Measurements from ENCODE around the gene MAEA.
"Not testable (repeated sequence)": the region's sequence is repeated elsewhere in the genome, so short reads cannot be mapped to it uniquely, and the experiment has no call there.

The MAEA gene

DNA sequence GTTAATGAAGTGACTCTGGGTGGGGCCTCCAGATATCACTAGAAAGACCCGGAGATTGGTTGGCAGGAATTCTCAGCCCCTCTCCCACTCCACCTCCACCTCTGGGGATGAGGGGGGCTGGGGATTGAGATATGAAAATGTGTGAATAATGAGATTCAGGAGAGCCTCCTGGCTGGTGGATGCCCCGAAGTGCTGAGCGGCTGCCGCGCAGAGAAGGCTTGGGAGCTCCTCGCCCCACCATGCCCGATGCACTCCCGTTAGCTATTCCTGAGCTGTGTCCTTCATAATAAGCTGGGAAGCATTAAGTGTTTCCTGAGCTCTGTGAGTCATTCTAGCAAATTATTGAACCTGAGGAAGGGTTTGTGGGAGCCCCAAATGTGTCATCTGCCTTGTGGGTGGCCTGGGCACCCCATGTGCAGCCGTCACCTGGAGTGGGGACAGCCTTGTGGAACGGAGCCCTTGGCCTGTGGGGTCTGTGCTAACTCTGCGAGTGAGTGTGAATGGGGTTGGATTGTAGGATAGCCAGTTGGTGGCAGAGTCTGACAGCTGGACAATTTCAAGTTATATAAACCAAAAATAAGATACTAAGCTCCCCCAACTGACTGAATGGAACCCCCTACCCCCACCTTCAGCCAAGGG is 4.4 kb upstream of the MAEA start:
- no peak for DNase-seq

DNA sequence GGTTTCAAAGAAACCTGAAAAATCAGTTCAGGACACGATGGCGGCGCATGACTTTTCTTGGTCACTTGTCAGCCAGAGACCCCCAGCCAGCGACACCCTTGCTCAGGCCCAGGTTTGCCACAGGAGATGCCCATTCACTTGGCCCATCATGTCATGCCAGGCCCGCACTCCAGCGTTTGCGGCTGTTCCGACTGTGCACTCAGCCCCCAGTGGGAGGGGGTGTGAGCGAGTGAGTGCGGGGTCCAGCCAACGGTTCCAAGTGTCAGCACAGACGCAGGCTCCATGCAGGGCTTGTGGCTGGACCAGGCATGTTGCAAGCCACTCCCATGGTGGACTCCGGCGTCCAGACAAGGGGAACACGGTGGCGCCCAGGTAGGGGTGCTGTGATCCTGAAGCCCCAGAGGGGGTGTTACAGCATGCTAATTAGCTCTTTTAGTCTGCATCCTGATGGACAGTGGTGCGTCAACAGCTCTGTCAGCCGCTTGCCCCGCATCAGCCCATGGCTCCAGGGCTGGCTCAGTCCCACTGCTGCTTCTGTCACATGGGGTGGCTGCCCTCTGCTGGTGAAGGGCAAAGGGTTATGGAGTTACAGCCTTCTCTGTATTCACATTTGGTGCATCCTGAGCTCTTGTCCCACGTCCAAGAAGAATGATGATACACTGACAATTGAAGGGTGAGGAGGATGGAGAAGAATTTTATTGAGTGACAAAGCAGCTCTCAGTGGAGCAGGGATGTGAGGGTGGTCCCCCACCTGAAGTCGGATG is 3.7 kb upstream of the MAEA start:
- no peak for DNase-seq

DNA sequence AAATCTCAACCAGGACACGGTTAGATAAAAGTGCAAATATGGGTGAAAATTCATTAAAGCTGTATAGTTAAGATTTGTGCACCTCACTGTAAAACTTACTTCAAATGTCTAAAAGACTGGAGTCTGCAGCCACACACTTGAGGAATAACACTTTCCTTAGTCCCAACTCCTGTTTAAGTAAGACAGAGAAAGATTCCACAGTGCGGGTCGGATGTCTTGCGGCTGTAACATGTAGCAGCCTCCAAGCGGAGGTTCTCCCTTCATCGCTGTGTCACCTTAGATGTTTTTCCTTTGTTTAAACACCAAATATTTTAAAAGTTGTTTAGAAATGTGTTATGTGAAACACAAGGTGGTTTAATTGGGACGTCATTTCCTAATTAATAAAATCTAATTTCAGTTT is 905 bp upstream of the MAEA start:
- no peak for DNase-seq

DNA sequence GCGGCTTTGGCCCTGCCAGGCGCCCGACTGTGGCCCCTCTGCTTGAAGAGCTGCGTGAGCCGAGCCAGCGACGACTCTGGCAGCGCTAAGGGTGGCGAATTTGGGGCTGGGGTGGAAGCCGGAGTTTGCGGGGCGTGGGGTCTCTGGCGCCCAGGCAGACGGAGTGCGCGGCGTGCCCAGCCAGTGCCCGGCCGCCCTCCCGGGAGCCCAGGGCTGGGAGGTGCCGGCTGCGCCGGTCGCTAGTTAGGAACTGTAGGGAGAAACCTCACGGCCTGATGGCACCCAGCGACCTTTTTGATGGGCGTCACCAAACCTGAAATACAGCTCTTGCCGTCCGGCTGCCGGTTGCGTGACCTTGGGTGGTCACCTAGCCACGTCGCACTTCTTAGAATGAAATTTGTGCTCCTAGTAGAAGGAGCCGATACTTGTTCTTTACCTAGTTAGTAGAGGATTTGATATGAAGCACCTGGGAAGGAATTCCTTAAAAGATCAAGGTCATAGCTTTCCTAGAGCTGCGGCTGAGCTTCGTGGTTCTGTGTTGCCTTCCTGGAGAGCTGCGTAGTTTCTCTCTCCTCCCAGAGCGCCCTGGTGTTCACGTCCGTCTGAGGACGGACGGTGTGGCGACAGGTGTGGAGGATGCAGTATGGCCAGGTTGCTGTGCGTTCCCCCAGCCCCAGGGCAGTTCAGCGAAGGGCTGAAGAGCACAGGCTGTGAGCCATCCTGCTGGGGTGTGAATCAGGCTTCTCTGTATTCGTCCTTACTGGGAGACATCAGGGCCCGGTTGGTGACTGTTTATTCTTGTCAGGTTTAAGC is 680 bp downstream of the MAEA start:
- no peak for DNase-seq

DNA sequence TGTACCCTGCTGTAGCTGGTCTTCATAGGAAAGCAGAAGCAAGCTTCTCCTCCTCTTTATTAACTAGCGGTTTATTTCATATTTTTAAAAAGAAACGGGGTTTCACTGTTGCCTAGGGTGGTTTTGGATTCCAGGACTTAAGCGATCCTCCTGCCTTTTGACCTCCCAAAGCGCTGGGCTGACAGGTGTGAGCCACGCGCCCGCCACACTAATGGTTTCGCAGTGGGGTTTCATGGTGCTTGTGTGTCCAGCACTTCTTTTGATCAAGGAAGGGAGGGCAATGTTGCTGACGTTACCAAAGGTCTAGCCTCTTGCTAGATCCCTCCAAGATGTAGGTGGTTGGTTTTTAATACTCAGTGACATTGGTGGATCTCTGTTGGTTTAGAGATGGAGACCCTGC is 1.4 kb downstream of the MAEA start:
- no peak for DNase-seq

DNA sequence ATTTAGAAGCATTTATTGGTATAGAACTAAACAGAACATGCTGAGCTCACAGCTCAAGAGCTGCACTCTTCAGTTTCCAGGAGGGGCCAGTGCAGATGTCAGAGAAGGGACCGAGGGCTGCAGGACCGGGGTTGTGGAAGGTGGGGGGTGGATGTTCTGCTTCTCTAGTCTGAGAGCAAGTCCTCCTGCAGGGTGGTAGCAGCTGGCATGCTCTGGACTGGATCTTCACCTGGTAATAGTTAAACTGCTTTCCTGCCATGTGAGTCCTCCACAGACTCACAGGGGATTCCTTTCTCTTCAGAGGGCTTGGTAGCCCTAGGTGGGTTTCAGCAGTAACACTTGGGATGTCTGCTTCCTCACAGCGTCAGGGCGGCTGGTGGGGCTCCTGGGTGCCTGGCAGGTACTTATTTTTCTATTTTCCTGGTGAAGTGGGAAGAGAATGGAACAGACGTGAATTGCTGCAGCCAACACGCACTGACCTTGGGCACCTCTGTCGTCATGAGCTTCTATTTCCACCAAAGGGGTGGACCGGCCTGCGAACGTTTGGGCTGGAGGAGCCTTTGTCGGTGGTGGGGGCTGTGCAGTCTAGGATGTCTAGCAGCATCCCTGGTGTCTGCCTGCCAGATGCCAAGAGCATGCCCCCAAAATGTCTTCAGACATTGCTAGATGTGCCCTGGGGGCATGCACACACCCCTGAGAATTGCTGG is 2.5 kb downstream of the MAEA start:
- no peak for DNase-seq

DNA sequence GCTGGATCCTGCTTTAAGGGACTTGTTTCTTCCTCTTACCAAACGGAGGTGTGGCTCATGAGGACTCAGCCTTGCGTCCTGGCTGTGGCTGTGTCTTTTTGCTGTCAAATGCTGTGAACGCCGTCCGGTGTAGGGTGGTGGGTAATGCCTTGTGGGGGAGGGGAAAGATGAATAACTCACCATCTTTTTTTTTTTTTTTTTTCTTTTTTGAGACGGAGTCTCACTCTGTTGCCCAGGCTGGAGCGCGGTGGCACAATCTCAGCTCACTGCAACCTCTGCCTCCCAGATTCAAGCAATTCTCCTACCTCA is 3.0 kb downstream of the MAEA start:
- DNase-seq = not testable (repeated sequence)

DNA sequence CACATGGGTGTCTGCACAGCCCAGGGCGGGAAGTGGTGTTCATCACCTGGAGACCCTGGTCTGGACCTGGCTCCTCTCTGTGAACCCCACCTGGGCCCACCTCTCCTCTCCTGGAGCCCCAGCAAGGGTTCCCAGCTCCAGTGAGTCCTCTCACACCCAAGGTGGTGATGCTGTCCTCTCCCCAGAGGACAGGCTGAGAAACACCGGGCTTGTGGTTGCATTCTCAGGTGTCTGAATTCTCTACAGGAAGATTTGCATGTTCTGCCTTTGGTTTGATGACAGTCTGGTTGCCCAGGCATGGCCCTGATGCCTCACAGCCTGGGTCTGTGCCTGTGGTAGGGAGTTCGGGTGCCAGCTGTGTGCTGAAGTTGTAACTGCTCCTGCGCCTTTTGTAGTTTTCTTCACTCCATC is 3.8 kb downstream of the MAEA start:
- no peak for DNase-seq

DNA sequence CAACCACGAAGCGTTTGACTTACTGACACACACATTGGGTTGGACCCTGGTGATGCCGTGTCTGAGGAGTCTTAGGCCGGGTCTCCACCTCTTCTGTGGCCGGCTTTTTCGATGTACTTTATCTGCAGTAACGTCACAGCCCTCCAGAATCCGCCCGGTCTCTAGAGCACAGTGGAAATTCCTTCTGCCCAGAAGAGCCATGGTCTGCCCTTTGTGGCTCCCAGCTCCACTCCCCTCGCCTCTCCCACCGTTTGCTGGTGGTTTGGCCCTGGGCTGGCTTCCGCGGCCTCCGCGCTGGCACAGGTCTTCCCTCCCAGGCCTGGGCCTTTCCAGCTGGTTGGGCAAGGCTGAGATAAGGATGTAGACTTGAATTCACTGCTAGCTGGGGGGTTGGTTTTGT is 4.3 kb downstream of the MAEA start:
- no peak for DNase-seq

DNA sequence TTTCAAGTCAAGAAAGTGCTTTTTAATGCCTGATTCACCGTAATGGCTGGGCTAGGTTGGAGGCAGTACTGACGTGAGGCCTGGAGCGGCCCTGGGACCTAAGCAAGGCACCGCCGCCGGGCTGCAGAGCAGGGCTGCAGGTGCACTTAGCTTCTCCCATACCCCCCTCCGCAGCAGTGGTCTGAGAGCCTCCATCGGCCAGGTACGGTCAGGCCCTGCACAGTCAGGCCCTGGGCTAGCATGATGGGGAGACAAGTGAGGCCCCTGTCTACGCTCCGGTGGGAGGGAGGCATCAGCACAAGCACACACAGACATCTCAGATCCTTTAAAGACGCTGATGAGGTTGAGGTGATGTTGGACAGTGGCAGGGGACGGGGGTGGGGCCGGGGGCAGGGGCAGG is 4.7 kb downstream of the MAEA start:
- DNase-seq = no peak

DNA sequence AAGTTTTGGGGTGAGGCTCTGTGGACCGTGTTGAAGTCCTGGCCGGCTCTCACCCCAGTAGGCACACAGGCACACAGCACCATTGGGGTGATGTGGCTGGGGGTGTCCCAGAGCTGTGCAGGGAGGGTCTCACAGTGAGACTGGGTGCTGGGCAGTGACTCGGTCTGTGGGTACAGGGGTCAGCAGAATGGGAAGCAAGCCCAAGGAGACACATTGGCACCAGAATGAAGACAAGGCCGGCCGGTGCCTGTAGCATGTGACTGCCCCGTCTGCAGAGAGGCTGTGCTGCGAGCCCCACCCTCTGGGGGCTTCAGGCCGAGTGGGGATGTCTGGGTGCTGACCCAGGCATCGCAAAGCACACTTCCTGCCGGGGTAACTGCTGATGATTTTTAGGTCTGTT is 5.2 kb downstream of the MAEA start:
- no peak for DNase-seq

DNA sequence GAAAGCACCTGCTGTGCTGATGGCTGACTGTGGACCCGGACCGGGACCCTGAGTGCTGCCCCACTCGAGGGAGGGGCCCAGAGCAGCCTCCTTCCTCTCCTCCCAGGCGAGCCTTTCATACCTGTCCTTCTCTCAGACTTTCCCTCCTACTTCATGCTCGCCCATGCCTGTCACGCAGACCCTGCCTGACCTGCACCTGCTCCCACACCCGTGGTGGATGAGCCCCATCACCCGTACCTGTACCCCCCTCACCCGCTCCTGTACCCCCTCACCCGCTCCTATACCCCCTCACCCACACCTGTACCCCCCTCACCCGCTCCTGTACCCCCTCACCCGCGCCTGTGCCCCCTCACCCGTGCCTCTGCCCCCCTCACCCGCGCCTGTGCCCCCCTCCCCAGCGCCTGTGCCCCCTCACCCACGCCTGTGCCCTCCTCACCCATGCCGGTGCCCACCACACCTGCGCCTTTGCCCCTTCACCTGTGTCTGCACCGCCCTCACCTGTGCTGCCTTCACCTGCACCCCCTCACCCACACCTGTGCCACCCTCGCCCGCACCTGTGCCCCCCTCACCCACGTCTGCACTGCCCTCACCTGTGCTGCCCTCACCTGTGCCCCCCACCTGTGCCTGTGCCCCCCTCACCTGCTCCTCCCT is 5.8 kb downstream of the MAEA start:
- DNase-seq = no peak

DNA sequence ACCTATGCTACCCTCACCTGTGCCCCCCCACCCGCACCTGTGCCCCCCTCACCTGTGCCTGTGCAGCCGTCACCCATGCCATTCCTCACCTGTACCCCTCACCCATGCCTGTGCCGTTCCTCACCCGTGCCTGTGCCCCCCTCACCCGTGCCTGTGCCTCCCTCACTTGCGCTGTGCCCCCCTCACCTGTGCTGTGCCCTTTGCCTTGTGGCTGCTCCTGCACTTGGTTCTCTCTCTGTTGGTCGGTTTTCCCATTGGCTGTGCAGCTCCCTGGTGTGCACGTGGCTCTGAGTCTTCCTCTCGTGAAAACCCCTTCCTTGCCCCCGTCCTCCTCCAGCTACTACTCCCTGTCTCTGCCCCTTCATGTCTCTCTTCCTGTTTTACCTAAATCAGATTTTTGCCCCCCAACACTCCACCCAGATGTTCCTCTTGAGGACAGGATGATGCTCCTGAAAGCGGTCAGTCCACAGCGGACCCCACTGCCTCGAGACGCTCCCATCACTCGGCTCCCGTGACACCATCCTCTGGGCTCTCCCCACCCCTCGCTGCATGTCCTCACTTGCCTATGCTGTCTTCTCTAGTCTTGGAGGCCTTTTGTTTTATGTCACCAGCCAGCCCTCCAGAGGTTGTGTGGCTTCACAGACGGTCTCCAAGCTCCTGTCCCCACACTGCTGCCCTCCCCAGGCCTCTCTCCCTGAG is 6.8 kb downstream of the MAEA start:
- DNase-seq = no peak

DNA sequence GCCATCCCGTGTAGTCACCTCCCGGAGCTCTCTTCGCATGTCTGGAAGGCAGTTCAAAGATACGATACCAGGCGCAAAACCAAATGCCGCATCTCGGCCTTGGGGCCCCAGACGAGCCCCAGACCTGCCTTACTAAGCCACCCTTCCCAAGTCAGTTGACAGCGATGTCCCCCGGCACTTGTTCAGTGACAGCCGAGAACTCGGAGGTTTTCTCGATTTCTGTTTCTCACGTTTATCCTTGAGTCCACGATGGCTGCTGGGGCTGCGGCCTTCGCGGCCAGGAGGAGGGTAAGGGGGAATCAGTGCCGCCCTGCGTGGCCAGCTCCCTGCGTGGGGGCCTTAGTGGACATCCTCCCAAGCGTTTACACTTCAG is 7.3 kb downstream of the MAEA start:
- DNase-seq = no peak

DNA sequence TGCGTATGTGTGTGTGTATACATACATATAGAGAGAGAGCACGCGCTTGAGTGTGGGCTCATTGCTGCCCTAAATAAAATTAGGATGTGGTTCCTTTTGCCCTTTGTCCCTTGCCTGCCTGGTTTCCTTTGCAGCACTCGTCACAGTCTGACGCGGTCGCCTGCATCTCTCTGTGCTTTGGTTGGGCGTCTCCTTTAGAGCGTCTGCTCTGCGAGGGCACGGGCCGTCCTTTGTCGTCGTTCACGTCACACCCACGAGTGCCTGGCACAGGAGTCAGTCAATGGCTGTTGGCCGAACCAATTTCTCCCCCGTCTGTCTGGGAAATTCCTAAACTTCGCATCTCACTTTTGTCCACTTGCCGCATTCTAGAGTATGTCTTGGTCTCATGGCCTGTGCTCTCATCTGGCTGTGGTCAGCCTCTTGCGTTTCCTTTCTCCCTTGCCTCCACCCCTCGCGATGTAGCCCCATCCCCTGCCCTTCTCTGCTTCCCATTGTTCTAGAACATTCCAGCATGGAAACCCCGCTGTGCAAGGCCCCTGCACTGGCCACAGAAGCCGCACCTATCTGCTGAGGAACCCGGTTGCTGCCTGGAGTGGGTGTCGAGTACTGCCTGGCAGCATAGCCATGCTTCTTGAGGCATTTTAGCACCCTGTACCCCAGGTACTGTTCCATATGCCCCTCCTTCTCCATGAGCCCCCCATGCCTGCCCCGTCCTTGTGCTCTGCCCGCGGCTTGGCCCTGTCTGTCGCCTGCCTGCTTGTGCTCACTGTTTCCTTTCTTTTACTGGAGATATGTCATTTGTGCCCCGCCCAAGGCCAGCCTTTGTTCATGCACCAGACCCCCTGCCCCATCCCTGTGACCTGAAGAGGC is 8.0 kb downstream of the MAEA start:
- DNase-seq = no peak

DNA sequence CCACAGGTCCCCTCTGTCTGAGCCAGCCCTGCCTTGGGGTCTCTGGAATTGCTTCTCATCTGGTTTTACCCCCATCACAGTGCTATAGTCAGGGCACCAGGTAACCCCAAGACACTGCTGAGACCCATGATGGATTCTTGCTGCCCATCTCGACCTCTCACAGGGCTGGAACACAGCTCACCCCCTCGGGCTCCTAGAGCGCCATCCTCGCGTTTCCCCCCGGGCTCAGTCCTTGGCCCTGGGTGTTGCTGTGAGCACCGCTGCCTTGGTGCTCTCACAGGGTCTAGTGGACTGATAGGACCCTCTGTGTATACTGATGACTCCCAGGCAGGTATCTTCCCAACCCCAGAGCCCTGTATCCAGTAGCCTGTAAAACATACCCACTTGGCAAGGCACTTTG is 8.8 kb downstream of the MAEA start:
- DNase-seq = no peak

DNA sequence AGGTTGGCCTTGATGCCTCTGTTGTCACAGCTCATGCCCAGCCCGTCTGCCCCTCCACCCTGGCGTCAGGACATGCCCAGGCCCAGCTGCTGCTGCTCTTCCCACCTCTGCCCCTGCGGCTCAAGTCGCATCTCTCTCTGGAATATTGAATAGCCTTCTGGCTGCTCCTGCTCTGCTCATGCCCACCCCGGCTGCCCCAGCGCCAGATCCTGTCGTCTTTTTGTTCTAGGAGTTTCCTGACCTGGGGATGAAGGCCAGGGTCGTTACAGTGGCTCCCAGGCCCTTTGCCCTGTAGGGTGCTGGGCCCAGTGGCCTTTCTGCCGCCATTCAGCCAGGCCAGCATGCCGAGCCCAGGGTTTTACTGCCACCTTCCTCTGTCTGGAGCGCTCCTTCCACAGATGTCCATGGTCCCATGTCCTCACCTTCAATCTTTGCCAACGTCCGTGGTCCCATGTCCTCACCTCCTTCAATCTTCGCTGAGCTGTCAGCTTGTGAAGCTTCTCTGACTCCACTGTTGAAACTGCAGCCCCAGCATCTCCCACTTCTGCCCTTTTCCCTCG is 9.7 kb downstream of the MAEA start:
- DNase-seq = no peak

DNA sequence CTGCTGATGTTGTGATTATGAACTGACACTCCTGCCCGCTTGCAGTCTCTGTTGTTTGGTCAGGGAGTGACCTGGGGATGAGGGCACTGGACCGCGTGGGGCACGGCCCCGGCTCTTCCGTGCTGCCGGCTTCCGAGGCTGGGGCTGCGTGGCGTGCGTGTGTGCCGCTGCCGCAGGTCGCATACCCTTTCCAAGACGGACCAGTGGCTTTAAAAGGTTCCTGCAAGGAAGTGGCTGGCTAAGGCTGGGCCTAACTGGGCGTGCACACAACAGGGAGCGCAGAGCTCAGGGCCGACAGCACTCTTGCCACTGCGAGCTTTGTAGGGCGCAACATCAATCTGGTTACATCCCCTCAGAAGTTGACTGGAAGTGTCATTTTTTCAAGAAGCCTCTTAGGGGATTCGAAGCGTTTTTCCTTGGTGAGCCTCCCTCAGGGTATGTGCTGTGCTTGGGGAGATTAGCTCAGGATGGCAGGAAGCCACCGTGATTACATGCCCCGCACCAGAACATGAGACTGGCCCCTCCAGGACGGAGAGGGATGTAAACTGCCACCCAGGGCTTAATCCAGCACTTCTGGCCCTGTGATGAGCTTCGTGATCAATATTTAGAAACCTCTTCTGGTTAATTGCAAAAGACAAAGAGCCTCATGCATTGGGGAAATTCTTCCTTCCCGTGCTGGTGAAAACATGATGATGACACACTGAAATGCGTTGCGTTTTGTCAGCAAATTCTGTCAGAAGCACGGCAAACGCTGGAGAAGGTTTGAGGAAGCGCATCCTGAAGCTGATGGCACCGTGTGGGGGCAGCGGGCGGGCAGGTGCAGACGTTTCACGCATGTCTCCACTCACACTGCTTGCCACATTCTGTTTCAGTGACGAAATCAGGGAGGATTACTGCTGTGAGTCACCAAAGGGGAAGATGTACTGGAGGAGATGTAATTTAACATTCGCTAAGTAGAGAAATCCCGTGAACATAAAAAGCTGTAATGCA is 11.1 kb downstream of the MAEA start:
- DNase-seq = no peak

DNA sequence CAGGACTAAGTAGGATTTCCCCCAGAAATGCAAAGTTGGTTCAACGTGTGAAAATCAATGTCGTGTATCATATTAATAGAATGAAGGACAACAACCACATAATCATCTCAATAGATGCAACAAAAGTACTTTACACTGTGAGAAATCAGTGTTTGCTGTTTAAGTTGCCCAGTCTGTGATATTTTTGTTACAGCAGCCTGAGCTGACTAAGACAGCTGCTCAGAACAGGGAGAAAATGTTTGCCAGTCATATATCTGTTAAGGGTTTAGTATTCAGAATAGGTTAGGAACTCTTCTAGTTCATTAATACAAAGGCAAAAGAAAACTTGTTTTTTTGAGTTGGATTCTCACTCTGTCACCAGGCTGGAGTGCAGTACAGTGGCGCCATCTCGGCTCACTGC is 12.5 kb downstream of the MAEA start:
- no peak for DNase-seq

DNA sequence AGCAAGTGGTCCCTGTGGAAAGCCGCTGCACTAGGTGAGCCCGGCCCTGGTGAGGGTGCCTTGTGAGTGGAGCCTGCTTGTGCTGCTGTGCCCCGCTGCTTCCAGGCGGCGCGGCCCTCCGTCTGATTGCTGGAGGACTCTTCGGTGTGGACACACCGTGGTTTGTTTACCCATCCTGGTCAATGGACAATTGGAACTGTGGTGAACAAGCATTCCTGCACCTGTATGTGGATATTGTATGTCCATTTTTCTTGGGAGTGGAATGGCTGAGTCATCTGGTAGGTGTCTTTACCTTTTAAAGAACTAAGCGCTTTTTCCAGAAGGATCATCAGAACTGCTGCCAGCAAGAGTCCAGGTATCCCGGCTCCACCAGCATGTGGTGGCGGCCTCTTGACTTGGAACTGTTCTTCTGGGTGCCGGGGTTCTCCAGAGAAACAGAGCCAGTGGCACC is 15.6 kb downstream of the MAEA start:
- DNase-seq = peak; percentile 19

All from NCI-H2107 (cell line).